Effector CD8-positive, alpha-beta T cell (primary cell): Measurements from ENCODE around the gene SEMA6B.
"Not testable (repeated sequence)": the region's sequence is repeated elsewhere in the genome, so short reads cannot be mapped to it uniquely, and the experiment has no call there.

Experiments
- DNase-seq: peaks from one replicate; lab custom pipeline; 2025; lab: John Stamatoyannopoulos, UW

SEMA6B gene

DNA sequence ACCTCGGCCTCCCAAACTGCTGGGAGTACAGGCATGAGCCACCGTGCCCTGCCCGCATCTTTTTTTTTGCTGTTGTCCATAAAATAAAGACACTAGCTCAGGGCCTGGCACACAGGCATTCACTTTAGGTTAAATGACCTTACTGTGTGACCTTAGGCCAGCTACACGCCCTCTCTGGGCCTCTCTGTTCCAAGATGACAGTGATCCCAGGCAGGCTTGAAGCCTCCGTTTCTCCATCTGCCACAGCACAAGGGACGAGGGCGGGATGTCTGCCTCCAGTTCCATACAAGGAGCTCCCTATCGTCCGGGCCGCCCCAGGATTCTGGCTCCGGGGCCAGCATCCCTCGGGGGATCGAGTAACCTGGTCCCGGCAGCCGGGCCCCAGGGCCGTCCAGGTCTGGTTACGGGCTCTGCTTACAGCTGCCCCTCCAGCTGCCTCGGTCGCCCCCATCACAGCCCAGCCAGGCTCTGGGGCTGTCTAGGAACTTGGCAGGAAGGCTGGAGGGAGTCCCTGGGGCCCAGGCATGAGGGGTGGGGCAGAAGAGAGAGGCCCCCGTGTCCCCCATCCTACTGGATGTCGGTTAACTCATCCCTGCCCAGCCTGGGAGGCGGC is 11.9 kb upstream of the SEMA6B start:
- no peak for DNase-seq

DNA sequence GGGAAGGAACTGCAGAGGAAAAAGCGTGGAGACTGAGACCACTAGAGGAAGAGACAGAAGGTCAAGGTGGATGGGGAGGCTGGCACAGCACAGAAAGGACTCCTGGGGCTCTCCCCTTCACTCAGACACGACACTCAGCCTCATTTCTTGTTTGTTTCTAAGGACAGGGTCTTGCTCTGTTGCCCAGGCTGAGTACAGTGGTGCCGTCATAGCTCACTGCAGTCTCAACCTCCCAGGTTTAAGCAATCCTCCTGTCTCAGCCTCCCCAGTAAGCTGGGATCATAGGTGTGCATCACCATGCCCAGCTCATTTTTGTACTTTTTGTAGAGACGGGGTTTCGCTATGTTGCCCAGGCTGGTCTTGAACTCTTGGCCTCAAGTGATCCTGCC is 11.4 kb upstream of the SEMA6B start:
- DNase-seq: no peak

DNA sequence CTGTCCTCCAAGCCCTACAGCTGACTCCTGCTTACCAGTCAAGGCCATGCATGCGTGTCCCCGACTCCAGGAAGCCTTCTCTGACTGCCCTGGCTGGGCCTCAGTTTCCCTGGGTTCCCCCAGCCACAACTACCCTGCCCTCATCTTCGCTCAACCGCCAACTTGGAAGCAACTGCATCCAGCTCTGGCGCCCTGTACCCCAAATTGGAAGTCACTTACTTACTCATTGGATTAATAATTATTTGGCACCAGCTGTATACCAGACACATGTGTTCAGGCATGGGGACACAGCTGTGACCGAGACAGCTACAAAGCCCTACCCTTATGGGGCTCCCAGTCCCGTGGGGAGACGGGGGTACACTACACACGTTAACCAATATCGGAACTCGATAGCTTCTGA is 10.9 kb upstream of the SEMA6B start:
- no peak for DNase-seq

DNA sequence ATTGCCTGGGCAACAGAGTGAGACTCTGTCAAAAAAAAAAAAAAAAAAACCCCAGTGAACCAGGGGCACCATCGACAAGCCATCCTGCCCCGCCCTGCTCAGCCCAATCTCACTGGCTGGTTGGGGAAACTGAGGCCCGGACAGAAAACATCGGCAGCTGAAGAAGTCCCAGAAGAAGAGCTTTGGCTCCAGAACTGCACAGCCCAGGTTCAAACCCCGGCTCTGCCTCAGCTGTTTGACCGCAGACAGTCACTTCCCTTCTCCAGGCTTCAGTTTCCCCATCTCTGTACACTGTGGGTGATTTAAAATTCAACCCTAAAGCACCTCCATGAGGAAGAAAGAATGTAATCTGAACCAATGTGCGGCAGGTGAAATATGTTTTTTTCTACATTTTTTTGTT is 9.4 kb upstream of the SEMA6B start:
- no peak for DNase-seq

DNA sequence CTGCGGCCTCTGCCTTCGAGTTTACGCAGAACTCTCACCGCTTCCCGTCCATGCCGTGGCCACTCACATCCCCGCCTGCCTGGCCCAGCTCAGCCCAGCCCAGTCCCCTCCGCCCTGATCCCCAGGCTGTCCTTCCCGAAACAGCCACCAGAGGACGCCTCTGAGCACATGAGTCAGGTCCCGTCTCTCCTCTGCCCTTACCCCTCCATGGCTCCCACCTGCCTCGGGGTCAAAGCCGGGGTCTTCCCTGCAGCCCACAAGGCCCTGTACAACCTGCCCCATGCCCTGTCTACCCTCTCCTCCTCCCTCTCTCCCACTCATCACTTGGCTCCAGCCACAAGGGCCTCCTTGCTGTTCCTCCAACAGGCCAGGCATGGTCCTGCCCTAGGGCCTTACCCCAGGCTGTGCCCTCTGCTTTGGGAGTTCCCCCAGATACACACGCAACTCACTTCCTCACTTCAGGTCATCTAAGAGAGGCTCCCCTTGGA is 8.1 kb upstream of the SEMA6B start:
- DNase-seq: peak; percentile 59

DNA sequence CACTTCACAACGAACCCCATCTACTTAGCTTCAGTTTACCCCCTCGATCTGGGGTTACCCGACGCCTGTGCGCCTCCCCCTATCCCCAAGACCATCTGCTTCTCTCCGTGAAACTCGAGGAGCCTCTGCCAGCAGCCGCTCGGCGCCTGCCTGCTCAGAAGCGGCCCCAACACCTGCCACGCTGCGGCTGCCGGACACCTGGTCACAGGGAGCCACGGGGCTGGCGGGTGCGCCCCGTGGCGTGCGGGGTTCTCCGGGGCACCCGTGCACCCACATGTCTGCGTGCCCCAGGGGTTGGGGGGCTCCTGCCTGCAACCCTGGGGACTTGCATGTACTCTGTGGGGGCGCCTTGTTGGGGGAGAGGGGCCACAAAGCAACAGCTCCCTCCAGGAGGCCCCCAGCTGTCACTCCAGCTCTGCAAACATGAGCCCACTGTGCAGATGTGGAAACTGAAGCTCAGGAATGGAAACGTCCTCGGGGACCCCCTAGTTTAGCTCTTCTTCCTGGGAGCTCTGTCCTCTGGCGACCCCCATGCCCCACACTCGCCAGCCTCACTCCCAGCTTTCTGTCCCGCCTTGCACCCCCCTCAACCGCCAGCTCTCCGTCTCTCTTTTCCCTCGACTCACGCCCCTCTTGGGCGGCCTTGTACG is 7.0 kb upstream of the SEMA6B start:
- DNase-seq: no peak

DNA sequence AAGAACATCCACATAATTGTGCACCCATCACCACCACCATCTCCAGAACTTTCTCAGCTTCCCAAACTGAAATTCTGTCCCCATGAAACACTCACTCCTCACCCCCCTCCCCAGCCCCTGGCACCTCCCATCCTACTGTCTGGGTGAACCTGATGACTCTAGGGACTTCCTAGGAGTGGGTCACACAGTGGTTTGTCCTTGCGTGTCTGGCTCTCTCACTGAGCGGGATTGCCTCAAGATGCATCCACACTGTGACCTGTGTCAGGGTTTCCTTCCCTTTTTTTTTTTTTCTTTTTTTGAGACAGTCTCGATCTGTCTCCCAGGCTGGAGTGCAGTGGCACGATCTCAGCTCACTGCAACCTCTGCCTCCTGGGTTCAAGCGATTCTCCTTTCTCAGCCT is 4.1 kb upstream of the SEMA6B start:
- not testable (repeated sequence) for DNase-seq

DNA sequence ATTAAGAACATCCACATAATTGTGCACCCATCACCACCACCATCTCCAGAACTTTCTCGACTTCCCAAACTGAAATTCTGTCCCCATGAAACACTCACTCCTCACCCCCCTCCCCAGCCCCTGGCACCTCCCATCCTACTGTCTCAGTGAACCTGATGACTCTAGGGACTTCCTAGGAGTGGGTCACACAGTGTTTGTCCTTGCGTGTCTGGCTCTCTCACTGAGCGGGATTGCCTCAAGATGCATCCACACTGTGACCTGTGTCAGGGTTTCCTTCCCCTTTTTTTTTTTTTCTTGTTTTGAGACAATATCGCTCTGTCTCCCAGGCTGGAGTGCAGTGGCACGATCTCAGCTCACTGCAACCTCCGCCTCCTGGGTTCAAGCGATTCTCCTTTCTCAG is 2.6 kb upstream of the SEMA6B start:
- not testable (repeated sequence) for DNase-seq

DNA sequence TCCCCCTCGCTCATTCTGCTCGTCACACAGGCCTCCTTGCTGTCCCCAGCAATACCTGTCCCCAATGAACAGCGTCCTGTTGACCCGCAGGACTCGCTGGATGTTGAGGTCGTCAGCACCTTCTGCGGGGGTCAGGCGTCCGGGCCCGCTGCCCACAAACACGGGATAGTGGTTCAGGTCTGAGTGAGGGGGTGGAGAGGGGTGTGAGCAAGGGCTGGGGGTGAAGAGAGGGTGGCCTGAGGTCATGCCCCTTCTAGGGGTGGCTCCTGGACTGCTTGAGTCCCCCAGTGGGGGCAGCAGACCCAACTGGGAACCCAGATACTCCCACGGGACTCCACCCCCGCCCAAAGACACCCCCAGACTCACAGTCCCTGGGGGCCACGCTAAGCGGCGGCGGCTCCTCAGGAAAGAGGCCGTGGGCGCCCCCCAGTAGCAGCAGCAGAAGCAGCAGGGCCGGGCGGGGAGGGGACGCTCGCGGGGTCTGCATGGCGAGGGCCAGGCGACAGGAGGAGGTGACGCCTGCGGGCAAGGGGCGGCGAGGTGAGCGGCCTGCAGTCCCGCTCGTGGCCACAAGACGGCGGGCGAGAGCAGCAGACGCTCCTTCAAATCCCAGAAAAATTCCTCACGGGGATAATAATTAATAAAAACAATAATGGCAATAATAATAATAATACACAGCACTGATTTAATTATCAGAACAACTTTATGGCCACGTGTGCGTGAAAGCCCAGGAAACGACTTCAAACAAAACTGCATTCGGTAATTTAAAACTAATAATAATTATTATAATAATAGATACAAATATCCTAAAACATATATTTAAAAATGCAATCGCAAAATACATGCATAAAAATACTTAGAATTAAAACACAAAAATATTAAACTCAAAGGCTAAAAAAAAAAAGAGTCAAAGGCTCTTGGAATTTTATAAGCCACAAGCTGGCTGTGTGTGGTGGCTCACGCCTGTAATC is 1.2 kb downstream of the SEMA6B start:
- peak; percentile 17 for DNase-seq

DNA sequence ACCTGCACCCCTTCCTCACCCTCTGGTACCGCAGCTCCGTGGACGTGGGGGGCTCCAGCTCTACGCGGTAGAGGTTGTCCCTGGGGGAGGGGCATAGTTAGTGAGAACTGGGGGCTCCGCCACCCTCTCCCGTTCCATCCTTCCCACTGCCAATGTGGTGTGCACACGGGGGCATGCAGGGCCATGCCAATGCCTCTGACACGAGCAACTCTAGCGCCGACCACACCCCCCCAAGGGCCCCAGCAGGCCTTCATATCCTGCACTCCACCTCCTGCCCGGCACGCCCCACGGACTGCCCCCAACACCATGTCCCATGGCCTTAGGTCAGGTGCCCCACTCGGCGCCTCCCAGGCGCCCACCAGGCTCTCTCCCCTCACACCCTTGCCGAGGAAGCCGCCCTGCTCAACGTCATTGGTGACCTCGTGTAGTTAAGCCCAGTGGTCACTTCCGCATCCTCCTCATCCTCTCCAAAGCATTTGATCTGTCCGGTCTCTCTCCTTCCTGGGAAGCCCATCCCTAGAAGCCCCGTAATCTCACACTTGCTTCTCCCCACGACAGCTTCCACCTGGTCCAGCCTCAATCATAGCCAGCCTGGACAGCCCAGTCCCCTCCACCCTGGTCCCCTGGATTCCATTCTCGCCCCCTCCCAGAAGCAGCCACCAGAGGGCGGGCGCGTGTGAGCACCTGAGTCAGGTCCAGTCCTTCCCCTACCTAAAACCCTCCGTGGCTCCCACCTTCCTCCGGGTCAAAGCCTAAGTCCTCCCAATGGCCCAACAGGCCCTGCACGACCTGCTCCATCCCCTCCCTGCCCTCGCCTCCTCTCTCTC is 2.1 kb downstream of the SEMA6B start:
- DNase-seq: no peak

DNA sequence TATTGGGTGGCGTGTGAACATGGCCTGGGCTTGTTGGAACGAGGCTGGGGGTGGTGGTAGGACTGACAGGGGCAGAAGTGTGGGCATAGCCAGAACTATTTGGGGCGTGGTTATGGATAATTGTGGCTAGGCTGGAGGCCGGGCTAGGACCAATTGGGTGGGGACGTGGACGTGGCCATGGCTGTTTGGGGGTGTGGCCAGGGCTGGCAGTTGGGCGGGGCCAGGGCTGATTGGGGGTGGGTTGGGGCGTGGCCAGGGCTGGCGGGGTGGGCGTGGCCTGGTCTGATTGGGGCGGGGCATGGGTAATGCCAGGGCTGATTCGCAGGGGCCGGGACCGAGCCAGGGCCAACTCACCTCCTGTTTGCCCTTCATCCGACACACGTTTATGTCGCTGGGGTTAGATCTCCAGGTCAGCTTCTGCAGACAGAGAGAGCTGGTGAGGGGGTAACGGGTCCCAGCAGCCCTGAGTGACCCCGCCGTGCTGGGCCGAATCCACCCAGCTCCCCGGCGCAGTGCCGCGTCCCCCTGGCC is 2.8 kb downstream of the SEMA6B start:
- DNase-seq: no peak

DNA sequence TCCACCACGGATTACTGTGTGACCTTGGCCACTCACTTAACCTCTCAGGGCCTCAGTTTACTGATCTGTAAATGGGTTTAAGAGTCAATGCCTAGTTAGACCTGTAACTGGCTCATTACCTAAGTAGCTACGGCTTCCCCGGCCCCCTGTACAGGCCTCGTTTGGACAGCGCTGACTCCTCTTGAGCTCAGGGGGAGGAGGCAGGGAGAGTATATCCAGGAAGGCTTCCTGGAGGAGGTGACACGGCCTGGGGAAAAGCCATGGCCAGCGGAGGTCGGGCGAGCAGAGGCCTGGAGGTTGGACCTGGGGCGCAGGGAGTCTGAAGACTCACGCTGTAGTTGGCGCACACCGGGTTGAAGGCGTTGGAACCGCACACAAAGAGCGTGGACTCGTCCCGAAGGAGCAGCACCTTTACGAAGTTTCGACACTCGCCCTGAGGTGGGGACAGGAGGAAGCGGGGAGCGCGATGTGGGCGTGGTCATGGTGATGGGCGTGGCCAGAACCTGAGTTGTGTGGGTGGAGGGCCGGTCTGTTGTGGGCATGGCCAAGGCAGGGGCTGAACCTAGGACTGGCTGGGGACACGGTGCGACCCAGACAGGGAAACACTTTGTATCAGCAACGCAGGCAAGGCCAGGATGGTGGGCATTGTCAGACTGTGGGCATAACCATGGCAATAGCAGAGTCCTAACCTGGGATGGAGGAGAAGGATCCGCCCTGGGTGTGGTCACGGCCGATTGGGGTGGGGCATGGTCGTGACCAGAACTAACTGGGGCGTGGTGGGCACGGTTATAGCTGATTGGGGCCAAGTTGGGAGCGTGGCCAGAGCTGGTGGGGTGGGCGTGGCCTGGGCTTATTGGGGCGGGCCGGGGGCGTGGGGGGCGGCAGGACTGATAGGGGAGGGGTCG is 3.6 kb downstream of the SEMA6B start:
- no peak for DNase-seq

DNA sequence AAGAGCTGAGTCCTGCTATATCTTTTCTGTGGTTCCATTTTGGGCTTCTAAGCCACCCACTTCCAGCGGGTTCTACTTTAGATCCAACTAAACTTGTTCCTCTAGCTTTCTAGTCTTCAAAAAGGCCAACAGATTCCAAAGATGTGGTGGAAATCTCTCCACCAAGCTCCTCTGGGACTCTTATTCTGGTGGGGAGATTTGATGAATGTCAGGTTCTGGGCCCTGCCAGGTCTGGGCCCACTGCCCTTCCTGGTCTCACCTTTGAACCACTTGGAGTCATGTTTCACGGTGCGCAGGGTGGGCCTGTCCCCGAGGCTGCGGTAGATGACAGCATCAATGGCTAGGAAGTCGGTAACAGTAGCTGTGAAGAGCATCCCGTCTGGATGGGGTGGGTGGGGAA is 4.8 kb downstream of the SEMA6B start:
- DNase-seq: no peak

DNA sequence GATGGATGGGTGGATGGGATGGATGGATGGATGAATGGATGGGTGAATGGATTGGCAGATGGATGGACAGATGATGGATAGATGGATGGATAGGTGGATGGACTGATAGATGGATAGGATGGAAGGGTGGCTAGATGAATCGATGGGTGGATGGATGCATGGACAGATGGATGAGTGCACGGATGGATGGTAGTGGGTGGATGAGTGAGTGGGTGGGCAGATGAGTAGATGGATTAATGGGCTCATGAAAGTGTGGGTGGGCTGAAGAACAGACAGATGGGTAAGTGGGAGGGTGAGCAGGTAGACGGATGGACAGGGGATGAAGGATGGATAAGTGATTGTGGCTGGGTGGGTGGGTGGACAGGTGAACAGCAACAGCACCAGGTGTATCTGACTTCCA is 5.7 kb downstream of the SEMA6B start:
- no peak for DNase-seq

DNA sequence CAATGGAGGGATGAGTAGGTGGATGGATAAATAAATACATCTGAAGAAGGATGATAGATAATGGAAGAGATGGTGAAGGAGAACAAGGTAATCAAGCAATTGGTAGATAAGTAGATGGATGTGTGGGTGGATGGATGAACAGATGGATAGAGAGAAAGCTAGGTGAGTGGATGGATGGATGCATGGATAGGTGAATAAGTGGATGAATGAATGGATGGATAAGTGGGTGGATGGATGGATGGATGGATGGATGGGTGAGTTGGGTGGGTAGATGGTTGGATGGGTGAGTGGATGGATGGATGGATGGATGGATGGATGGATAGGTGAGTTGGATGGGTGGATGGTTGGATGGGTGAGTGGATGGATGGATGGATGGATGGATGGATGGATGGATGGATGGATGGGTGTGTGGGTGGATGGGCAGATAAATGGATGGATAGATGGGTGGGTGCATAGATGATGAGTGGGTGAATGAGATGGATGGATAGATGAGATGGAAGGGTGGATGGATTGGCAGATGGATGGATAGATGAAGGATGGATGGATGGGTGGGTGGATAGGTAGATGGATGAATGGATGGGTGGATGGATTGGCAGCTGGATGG is 6.3 kb downstream of the SEMA6B start:
- DNase-seq: no peak

DNA sequence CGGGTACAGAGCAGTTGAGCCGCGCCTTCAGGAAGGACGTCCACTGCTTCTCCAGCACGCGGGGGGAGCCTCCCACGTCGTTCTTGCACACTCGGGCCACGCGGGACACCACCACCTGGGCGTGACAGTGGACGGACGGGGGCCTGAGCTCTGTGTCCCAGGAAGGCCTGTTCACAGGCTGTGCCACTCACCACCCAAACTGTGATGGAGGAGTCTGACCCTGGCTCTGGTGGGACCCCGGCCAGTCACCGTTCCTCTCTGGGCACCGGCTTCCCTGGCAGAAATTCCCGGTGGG is 7.0 kb downstream of the SEMA6B start:
- no peak for DNase-seq

DNA sequence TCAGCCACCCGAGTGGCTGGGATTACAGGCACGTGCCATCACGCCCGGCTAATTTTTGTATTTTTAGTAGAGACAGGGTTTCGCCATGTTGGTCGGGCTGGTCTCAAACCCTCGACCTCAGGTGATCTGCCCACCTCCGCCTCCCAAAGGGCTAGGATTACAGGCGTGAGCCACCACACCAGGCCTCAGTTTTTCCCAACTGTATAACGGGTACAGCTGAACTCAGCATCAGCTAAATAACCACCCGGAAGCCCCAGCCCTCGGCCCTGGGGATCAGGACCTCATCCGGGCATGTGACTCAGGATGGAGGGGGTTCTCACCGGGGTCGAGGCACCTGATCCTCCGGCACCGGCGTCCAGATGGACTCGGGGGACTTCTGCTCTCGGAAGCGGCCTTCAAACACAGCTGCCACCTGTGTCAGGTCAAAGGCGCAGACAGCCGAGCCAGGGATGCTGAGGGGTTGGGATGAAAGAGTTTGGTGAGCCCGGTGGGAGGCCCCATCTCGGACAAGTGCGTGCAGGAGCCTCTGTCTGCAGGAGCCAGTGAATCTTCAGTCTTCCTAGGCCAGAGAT is 8.9 kb downstream of the SEMA6B start:
- no peak for DNase-seq

DNA sequence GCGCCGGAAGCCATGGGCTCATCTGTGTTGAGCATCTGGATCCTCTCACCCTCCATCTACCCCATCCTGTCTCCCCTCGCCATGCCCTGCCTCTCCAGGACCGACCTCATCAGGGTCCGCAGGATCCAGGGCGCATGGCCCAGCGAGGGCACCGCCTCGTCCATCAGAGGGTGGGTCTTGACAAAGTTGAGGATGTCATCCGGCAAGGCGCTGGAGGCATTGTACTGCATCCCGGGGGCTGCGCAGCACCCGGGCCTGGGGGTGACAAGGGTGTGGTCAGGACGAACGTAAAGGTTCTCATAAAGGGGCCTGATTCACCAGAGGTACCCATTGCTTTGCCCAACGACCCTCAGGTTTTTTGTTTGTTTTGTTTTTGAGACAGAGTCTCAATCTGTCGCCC is 9.5 kb downstream of the SEMA6B start:
- DNase-seq: no peak

DNA sequence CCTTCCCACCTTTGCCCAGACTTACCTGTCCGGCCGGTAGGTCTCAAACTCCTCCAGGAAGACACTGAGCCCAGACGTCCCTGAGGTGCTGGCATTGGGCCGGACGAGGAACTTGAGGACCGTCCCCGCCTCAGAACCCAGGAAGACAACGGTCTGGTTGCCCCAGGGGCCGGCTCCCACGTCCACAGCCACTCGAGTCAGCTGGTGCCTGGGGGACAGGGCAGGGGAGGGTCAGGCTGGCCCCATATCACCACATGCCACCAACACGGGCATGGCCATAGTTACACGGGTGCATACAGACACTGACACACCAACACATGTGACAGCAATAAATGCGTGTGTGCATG is 11.3 kb downstream of the SEMA6B start:
- DNase-seq: no peak
